D721Med (cell line): ENCODE measurements around the gene OR52L1.

Experiments used
- DNase-seq: peaks from one replicate; pipeline ENCODE4 v3.0.0; 2011; ENCODE audit warnings: low spot score; ENCODE audit not compliant: insufficient read length
- FAIRE-seq: peaks from 2 replicates; lab custom pipeline; 2011; peaks lifted over from hg19 to GRCh38; lab: Jason Lieb, UNC
- CTCF ChIP-seq: IDR thresholded peaks from 2 replicates; pipeline ENCODE4 v1.5.1; 2012; ENCODE audit warnings: mild to moderate bottlenecking, control low read depth; ENCODE audit not compliant: insufficient read depth; ENCODE audit errors: missing control alignments

The OR52L1 gene

GRCh38 chr11:5941951-5942350 is 44.8 kb downstream of the OR52L1 start, which contains the start of gene OR56A3:
OR56A3 (plus strand) TSS chr11:5942251; CDS start chr11:5947347, 5,096 bp downstream.
- DNase-seq (no peak), FAIRE-seq (no peak)
- TF ChIP-seq CTCF = no peak

- DNase-seq (no peak), FAIRE-seq (no peak)
- no peak for TF ChIP-seq CTCF
Measured at GRCh38 chr11:5940748-5941147, 46.0 kb downstream of the OR52L1 start.

GRCh38 chr11:5938603-5938965 is 48.2 kb downstream of the OR52L1 start:
- TF ChIP-seq CTCF = no peak
- DNase-seq (no peak), FAIRE-seq (no peak)

GRCh38 chr11:5937868-5938602 is 48.8 kb downstream of the OR52L1 start:
- FAIRE-seq (no peak), DNase-seq (no peak)
- TF ChIP-seq CTCF = no peak
